Fibroblast of villous mesenchyme (primary cell): ENCODE results near the gene PCSK4. TPM values are rescaled to one million over a fixed set of nuclear protein-coding genes. Genes with fewer than 3 reads are reported as not detected.
A peak's percentile ranks its signal among the peaks of the same experiment; 100 is the strongest.

Experiments used
- DNase-seq: peaks from one replicate; pipeline ENCODE4 v3.0.0-alpha.2; 2010; ENCODE audit warnings: low read depth
- H3K4me3 ChIP-seq: 2 replicates; pipeline ENCODE4 v1.5.1; 2011; ENCODE audit warnings: low read depth, mild to moderate bottlenecking, low read length
- total RNA-seq: library from RNA; depleted of rRNA; stranded (reverse); fragments of >200 nt; gene quantifications from 2 replicates; pipeline ENCODE4 v1.2.3, GENCODE V29; 2012
- TF ChIP-seq, protein P1 (sequence below): IDR thresholded peaks from 2 replicates; pipeline ENCODE4 v1.5.1; 2012; ENCODE audit warnings: low read depth, mild to moderate bottlenecking, low read length; ENCODE audit not compliant: insufficient read depth

The PCSK4 gene
- total RNA-seq, 1 donor = 1.3 TPM

DNA sequence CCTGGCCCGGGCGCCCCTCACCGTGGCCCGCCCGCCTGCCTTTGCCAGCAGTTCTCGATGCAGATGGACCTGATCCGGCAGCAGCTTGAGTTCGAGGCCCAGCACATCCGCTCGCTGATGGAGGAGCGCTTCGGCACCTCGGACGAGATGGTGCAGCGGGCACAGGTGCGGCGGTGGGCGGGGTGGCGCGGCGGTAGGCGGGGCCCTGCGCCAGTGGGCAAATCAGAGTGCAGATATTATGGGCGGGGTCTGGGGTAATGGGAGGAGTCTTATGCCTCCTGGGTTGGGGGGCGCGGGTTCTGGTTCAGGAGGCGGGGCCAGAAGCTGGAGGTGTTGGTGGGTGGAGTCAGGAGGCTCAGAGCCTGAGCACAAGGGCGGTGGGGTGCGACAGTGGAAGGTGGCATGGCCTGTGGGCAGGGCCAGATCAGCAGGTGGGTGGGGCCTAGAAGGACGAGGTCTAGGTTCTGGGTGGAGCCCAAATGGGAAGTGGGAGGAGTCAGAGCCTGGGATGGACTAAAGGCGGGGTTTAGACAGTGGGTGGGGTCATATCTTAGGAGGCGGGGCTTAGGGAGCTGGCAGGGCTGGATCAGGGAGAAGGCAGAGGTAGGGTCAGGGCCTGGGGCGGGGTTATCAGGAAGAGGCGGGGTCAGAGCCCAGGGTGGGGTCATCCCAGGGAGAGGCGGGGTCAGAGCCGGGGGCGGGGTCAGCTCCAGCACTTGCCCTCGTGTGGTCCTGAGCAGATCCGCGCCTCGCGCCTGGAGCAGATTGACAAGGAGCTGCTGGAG, 34.6 kb downstream of the PCSK4 start:
- DNase-seq = peak; percentile 49
- TF ChIP-seq, protein P1, sequence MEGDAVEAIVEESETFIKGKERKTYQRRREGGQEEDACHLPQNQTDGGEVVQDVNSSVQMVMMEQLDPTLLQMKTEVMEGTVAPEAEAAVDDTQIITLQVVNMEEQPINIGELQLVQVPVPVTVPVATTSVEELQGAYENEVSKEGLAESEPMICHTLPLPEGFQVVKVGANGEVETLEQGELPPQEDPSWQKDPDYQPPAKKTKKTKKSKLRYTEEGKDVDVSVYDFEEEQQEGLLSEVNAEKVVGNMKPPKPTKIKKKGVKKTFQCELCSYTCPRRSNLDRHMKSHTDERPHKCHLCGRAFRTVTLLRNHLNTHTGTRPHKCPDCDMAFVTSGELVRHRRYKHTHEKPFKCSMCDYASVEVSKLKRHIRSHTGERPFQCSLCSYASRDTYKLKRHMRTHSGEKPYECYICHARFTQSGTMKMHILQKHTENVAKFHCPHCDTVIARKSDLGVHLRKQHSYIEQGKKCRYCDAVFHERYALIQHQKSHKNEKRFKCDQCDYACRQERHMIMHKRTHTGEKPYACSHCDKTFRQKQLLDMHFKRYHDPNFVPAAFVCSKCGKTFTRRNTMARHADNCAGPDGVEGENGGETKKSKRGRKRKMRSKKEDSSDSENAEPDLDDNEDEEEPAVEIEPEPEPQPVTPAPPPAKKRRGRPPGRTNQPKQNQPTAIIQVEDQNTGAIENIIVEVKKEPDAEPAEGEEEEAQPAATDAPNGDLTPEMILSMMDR = no peak
- no peak overlapping the region for H3K4me3 ChIP-seq

- TF ChIP-seq, protein P1 = no peak
- DNase-seq = no peak
- no peak overlapping the region for H3K4me3 ChIP-seq
These were observed 35.2 kb downstream of the PCSK4 start for GRCh38 chr19:1455002-1455335.

DNA sequence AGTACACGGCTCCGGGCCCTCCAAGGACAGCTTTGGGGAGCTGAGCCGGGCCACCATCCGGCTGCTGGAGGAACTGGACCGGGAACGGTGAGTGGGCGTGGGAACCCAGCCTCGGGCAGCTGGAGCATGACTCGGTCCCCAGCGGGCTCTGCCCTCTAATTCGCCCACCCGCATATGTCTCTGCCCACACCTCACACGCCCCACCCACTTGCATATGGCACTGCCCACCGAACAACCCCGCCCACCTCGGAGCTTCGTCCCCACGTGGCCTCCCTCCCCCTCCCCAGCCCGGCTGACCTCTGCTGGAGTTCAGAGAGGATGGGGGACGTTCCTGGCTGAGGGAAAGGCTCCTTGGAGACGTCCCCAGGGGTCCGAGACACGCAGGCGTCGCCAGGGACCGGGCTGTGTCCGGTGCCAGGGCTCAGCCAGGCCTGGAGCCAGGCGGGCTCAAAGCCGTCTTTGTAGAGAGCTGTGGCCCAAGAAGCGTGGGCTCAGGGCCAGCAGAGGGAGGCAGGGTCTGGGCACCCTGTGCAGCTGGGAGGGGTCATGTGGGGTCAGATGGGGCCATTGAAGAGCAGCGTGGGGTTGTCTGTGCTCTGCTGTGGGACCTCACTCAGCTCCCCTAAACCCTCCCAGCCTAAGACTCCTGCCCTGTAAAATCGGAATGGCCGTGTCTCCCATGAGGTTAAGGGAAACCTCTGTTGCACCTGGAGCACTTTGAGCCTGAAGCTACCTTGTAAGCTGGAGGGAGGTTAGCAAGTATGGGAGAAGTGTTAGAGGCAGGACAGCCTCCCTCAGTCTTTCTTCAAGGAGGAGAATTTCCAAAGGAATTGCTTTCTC, 36.4 kb downstream of the PCSK4 start:
- H3K4me3 ChIP-seq = no peak overlapping the region
- no peak for DNase-seq
- TF ChIP-seq, protein P1 = no peak

GRCh38 chr19:1452802-1453524, 37.2 kb downstream of the PCSK4 start:
- DNase-seq = no peak
- TF ChIP-seq, protein P1 = no peak
- no peak overlapping the region for H3K4me3 ChIP-seq

DNA sequence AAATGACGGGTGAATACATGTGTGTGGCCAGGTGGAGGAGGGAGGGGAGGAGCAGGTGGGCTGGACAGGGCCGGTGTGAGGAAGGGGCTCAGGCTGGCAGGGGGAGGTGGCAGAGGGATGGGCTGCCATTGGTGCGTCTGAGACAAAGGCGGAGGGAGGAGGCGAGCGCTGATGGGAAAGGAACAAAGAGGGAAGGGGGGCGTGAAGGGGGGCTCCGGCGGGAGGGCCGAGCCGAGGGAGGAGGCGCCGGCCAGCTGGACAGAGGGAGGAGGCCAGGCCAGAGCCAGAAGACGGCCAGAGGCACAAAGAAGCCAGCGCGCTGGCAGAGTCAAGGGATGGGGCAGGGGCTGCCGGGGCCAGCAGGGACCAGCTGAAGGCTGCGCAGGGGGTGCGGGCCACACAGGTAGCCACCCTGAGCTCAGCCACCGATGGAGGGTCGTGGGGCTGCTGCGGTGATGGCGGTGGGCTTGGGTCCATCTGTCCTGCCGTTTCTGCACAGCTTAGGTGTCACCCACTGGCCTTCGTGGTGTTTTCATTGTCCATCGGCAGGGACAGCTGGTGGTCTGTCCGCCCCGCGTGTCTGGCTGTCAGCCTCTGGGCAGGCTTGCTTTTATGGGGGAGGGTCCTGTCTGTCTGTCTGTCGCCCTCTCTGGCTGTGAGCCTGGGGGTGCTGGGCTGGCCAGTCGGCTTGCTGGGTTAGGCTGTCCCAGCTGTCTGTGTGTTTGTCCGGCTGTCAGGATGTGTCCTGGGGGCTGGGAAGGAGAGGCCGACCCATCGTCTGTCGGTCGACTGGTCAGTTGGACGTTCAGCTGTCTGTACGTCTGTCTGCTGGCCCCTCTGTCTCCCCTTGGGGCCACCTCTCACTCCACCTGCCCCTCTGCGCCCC, 38.0 kb downstream of the PCSK4 start:
- H3K4me3 ChIP-seq = no peak overlapping the region
- DNase-seq = no peak
- TF ChIP-seq, protein P1 = no peak
